Stimulated activated naive CD4-positive, alpha-beta T cell (primary cell): ENCODE data around the gene PXMP4.

Experiments used
- DNase-seq, 6 experiments: peaks; one replicate each; lab custom pipeline; 2025; lab: John Stamatoyannopoulos, UW

Gene PXMP4

DNA sequence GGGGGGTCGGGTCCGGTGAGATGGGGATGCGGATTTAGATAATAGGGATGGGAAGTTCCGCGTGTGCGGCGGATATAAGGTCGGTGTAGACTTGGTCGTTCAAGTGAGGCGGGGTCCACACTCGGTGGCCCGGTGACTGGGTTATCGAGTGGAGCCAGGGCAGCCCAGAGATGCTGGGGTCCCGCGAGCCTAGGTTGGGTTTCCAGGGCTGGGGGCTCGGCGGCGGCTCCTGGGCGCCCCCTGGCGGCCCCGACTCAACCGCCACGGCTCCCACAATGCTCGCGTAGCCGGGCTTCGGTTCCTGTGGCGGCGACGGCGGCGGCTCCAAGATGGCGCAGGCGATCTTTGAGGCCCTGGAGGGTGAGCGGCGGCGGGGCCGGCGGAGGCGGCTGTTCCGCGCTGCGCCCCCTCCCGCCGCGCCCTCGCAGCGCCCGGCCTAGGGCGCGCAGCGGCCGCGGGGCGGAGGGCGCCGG, 11.6 kb upstream of the PXMP4 start, which contains the start of gene ZNF341:
Gene ZNF341 (plus strand): TSS at position 304 of the 473 bp plus-strand sequence. CDS start 26 bp downstream, at position 330.
- peak; percentile 78 to 96 (median 84) for DNase-seq

GRCh38 chr20:33730946-33731692, 11.0 kb upstream of the PXMP4 start:
- no peak for DNase-seq

- no peak for DNase-seq
Observed at GRCh38 chr20:33729101-33729500, 9.0 kb upstream of the PXMP4 start.

- no peak for DNase-seq
Observed at GRCh38 chr20:33728463-33728862, 8.4 kb upstream of the PXMP4 start.

DNA sequence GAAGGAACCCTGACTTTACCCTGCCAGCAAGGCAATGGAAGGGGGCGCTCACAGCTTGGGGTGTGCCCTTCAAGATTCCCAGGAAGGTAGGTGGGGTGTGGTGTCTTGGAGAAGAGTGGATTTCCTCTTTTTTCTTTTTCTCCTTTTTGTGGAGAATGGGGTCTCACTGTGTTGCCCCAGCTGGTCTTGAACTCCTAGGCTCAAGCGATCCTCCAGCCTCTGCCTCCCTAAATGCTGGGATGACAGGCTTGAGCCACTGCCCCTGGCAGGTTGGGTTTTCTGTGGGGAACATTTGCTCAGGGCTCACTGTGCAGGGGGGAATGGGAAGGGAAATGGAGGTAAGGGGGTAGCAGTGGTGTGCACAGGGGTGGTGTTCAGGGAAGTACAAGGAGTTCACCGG, 7.7 kb upstream of the PXMP4 start:
- no peak for DNase-seq

GRCh38 chr20:33727115-33727479, 7.0 kb upstream of the PXMP4 start:
- no peak for DNase-seq

GRCh38 chr20:33725607-33726264, 5.6 kb upstream of the PXMP4 start:
- DNase-seq = no peak

GRCh38 chr20:33724439-33725094, 4.5 kb upstream of the PXMP4 start:
- no peak for DNase-seq

DNA sequence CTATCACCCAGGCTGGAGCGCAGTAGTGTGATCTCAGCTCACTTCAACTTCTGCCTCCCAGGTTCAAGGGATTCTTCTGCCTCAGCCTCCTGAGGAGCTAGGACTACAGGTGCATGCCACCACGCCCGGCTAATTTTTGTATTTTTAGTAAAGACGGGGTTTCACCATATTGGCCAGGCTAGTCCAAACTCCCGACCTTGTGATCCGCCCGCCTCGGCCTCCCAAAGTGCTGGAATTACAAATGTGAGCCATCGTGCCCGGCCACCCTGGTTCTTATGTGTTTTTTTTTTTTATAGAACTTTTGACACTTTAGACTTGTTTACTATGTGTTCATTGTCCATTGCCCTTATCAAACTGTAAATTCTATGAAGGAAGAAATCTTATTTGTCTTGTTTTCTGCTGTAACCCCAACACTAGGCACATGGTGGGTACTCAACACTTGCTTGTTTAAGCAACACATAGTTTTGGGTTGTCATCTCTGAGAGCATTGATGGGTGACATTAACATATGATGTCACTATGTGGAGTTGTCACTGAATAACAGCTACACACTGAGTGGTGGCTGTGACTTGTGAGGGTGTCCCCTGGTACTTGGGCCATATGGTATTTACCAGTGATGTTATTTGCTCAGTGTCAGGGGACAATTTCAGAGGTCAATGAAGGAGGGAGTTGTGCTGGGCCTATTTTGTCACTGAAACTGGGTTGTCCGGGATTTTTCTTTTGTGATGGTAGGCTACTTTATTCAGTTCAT, 1.5 kb upstream of the PXMP4 start:
- DNase-seq = no peak

- no peak for DNase-seq
Observed at GRCh38 chr20:33719277-33719988, 677 bp downstream of the PXMP4 start.

DNA sequence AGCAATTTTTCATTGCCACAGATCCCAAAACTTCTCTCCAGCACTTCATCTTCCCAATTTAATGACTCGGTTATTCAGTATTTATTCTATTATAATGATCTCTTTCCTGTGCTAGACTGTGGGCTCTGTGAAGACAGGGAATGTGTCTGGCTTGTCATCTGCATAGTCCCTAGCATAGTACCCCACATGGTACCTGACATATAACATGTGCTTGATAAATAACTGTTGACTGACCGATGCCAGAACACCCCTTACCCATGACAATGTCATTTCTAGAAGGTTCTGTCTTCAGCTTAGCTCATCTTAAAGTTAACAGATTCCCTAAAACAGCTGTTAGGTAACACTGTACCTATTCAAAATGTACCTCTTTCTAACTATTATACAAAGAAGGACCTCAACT, 3.6 kb downstream of the PXMP4 start:
- DNase-seq = no peak

GRCh38 chr20:33713865-33714367, 6.2 kb downstream of the PXMP4 start:
- DNase-seq = no peak

- no peak for DNase-seq
Observed at GRCh38 chr20:33711446-33711738, 8.7 kb downstream of the PXMP4 start.

- DNase-seq = no peak
Observed at GRCh38 chr20:33710681-33711445, 9.2 kb downstream of the PXMP4 start.

- DNase-seq = no peak
Observed at GRCh38 chr20:33709905-33710541, 10.1 kb downstream of the PXMP4 start.

- no peak for DNase-seq
Observed at GRCh38 chr20:33709398-33709797, 10.7 kb downstream of the PXMP4 start.

GRCh38 chr20:33707668-33708067, 12.4 kb downstream of the PXMP4 start:
- DNase-seq = no peak

DNA sequence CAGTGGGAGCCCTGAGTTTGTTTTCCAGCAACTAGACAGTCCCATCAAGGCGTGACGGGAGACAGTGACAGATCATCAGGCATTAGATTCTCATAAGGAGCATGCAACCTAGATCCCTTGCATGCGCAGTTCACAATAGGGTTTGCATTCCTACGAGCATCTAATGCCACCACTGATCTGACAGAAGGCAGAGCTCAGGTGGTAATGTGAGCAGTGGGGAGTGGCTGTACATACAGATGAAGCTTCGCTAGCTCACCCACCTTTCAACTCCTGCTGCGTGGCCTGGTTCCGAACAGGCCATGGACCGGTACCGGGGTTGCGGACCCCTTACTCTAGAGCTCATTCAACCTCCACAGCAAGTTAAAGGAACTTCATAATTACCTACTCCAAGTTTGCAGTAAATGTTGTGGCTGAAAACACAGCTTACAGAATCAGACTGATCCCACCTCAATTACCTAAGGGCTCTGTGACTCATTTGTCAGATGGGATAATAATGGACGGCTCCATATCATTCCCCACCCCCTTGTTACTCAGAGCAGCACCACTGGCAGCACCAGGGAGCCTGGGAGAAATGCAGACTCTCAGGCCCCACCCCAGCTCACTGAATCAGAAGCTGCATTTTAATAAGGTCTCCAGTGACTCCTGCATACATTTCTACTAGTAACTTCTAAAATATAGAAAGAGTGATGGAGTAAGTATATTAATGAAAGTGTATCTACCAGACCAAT, 15.7 kb downstream of the PXMP4 start:
- DNase-seq = no peak

DNA sequence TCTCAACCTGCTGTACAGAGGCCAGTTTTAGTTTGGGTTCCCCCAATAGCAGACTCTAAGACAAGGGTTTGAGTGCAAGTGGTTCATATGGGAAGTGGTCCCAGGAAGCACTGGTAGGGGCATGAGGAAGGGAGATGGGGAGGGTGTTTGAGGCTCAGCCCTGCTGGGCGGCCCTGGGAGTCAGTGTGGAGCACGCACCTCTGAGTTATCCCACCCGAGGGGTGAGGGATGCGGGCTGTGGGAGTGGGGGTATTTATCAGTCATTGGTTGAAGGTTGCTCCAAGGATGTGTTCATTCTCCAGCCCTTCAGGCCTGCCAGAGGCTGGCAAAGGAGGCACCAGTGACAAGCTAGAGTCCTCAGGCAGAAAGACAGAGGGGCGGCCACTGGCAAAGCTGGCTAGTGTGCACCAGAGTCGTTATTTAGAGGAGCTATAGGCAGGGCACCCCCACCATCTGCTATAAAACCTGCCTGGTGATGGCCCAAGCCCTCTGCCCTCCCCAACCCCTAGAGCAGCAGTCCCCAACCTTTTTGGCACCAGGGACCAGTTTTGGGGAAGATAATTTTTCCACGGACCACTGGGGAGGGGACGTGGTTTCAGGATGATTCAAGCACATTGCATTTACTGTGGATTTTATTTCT, 16.5 kb downstream of the PXMP4 start:
- DNase-seq = no peak
